ENCODE measurements around the gene KDELR1. TPM values are rescaled to one million over a fixed set of nuclear protein-coding genes. Genes with fewer than 3 reads are reported as not detected.

Gene KDELR1
- 10 to 100 TPM; 41.5 to 47.5 (median 46.0) TPM for total RNA-seq
- total RNA-seq (2013) = 17.4 TPM

DNA sequence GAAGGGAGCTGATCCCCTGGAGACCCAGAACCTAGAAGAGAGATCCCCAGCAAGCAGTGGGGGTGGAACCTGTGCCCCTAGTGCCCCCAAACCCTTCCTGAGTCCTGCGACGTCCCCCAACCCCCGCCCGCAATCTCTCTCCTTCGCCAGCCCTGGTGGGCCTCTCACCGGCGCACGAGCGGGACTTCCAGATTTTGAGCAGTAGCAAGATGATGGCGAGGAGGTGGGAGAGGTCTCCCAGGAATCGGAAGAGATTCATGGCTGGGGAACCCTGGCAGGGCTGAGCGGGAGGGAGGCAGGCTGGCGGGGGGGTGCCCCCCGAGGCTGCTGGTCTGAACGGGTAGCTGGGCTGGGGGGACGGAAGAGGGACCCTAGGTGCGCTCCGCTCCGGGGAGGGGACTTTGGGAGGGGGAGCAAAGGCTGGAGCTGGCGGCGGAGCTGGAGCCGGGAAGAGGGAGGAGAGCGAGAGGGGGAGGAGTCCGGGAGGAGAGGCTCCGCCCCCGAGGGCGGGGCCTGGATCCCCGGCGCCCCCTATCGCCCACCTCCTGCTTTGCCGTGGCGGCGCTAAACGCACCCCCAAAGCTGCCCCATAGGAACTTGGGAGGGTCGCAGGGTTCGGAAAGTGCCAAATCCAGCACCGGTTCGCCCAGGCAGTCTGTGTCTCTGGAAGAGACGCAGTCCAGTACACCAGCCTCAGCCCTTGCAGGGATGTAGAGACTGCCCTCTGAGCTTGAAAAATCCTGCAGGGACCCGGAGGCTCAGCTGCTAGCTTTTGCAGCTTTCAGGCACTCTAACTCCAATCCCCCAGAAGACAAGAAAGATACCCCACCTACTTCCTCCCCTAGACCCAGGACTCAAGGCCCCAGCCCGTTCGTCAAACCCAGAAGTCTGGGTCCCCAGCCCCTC, at the start of gene KDELR1:
Gene KDELR1, minus strand, starts transcription at position 452 of the 906 bp plus-strand sequence. Its CDS starts 193 bp downstream, at position 259.
- peaks cover 11% of the 10 kb centered on the region for H3K36me3 ChIP-seq (ENCODE audit: control insufficient read depth, insufficient read depth, low read length)
- H3K4me3 Mint-ChIP-seq = peak within 1 kb of the TSS; percentile 92
- H3K4me3 ChIP-seq (ENCODE audit: low read length) = peak within 1 kb of the TSS; percentile 79
- peaks cover 0 to 33% of the 10 kb centered on the region in 2 donors for H3K27me3 Mint-ChIP-seq (ENCODE audit: low read depth in 2 of 2)
- peaks cover 13 to 51% of the 10 kb centered on the region in 2 donors for H3K4me1 Mint-ChIP-seq
- H3K9me3 Mint-ChIP-seq = no peaks in the 10 kb centered on the region
- H3K27ac Mint-ChIP-seq = peak within 1 kb of the TSS; percentile 84 to 85
- no peaks in the 10 kb centered on the region for H3K36me3 Mint-ChIP-seq
- 3% methylated on average over 42 of the region's 42 CpGs for WGBS (ENCODE audit: insufficient coverage)
- peak; percentile 89 to 93 (median 90) for ATAC-seq
- H3K4me1 ChIP-seq (ENCODE audit: control insufficient read depth, insufficient read depth, low read length) = peaks cover 50% of the 10 kb centered on the region
- H3K27me3 ChIP-seq (ENCODE audit: control insufficient read depth, insufficient read depth, low read length) = peaks cover 31% of the 10 kb centered on the region
- peak within 1 kb of the TSS; percentile 88 for H3K27ac ChIP-seq (ENCODE audit: low read length)
- intact Hi-C loops (cut with micrococcal nuclease) = loop anchor here (2.0 kb wide), 1 partner anchor 27 kb away; the partner anchor contains the start of gene SYNGR4
- TF ChIP-seq, protein P1, sequence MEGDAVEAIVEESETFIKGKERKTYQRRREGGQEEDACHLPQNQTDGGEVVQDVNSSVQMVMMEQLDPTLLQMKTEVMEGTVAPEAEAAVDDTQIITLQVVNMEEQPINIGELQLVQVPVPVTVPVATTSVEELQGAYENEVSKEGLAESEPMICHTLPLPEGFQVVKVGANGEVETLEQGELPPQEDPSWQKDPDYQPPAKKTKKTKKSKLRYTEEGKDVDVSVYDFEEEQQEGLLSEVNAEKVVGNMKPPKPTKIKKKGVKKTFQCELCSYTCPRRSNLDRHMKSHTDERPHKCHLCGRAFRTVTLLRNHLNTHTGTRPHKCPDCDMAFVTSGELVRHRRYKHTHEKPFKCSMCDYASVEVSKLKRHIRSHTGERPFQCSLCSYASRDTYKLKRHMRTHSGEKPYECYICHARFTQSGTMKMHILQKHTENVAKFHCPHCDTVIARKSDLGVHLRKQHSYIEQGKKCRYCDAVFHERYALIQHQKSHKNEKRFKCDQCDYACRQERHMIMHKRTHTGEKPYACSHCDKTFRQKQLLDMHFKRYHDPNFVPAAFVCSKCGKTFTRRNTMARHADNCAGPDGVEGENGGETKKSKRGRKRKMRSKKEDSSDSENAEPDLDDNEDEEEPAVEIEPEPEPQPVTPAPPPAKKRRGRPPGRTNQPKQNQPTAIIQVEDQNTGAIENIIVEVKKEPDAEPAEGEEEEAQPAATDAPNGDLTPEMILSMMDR (IDR thresholded peaks at IDR 0.05) = peak; percentile 83
- H3K9me3 ChIP-seq (ENCODE audit: control insufficient read depth, insufficient read depth, low read length) = no peaks in the 10 kb centered on the region
- peak; percentile 83 to 85 for DNase-seq

DNA sequence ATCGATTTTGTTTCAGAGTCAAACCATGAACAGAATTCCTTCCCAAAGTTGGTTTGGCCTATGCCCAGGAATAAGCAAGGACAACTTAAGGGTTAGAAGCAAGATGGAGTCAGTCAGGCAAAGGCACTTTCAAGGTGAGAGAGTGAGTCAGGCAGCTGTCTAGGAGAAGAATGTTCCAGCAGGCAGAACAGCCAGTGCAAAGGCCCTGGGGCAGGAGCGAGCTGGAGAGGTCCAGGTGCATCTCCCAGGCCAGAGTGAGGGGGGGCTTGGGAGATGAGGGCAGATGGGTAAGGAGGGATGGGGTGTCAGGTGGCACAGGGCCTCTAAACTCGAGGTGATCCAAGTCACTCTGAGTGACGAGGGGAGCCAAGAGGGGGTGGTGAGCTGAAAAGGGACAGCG, 45.2 kb upstream of the KDELR1 start:
- Histone ChIP-seq H3K4me3 (ENCODE audit: low read length) (no peak overlapping the region), H3K27me3 (ENCODE audit: control insufficient read depth, insufficient read depth, low read length) (peaks cover 3% of the 10 kb centered on the region), H3K9me3 (ENCODE audit: control insufficient read depth, insufficient read depth, low read length) (no peaks in the 10 kb centered on the region), H3K36me3 (ENCODE audit: control insufficient read depth, insufficient read depth, low read length) (no peaks in the 10 kb centered on the region), H3K27ac (ENCODE audit: low read length) (no peak overlapping the region), H3K4me1 (ENCODE audit: control insufficient read depth, insufficient read depth, low read length) (no peaks in the 10 kb centered on the region)
- Mint-ChIP-seq H3K4me1 (no peaks in the 10 kb centered on the region), H3K36me3 (no peaks in the 10 kb centered on the region), H3K27ac (no peak overlapping the region), H3K9me3 (no peaks in the 10 kb centered on the region), H3K4me3 (no peak overlapping the region), H3K27me3 (ENCODE audit: low read depth in 2 of 2) (peaks cover 16 to 28% of the 10 kb centered on the region in 2 donors)
- ATAC-seq (no peak), DNase-seq (no peak)
- WGBS (ENCODE audit: insufficient coverage) = 79% methylated on average over 5 of the region's 5 CpGs
- TF ChIP-seq, protein P1 (IDR thresholded peaks at IDR 0.05) = no peak
- intact Hi-C loops (cut with micrococcal nuclease) = no loop called here

DNA sequence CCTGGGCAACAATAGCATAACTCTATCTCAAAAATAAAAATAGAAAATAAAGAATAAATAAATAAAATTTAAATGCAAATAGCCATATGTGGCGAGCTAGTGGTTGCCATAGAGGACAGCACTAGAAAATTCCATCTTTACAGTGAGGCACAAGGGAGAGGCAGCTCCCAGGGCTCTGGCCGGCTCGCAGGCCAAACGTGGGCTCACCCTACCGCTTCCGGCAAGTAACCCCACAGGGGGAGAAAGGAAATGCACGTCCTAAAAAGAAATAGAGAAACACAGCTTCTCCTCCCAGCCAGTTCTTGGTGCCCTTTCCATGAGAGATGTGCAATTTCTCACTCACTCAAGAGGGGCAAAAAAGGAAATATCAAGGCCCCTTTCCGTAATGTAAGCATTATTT, 42.0 kb upstream of the KDELR1 start:
- Mint-ChIP-seq H3K27me3 (ENCODE audit: low read depth in 2 of 2) (peaks cover 10 to 24% of the 10 kb centered on the region in 2 donors), H3K4me1 (no peaks in the 10 kb centered on the region), H3K27ac (no peak overlapping the region), H3K9me3 (no peaks in the 10 kb centered on the region), H3K36me3 (no peaks in the 10 kb centered on the region), H3K4me3 (no peak overlapping the region)
- no peaks in the 10 kb centered on the region for H3K9me3 ChIP-seq (ENCODE audit: control insufficient read depth, insufficient read depth, low read length)
- no peaks in the 10 kb centered on the region for H3K36me3 ChIP-seq (ENCODE audit: control insufficient read depth, insufficient read depth, low read length)
- DNase-seq (no peak), ATAC-seq (no peak)
- 69% methylated on average over 7 of the region's 8 CpGs for WGBS (ENCODE audit: insufficient coverage)
- TF ChIP-seq, protein P1 (IDR thresholded peaks at IDR 0.05) = no peak
- intact Hi-C loops (cut with micrococcal nuclease) = no loop called here
- H3K27ac ChIP-seq (ENCODE audit: low read length) = no peak overlapping the region
- no peak overlapping the region for H3K4me3 ChIP-seq (ENCODE audit: low read length)
- no peaks in the 10 kb centered on the region for H3K4me1 ChIP-seq (ENCODE audit: control insufficient read depth, insufficient read depth, low read length)
- no peaks in the 10 kb centered on the region for H3K27me3 ChIP-seq (ENCODE audit: control insufficient read depth, insufficient read depth, low read length)

Data from natural killer cell (primary cell).